ENCODE results near the gene PPP6R1. TPM values are rescaled to one million over a fixed set of nuclear protein-coding genes. Genes with fewer than 3 reads are reported as not detected.

The PPP6R1 gene
- total and polyA plus RNA-seq, 4 donors: 37.3 to 86.3 (median 48.1) TPM

DNA sequence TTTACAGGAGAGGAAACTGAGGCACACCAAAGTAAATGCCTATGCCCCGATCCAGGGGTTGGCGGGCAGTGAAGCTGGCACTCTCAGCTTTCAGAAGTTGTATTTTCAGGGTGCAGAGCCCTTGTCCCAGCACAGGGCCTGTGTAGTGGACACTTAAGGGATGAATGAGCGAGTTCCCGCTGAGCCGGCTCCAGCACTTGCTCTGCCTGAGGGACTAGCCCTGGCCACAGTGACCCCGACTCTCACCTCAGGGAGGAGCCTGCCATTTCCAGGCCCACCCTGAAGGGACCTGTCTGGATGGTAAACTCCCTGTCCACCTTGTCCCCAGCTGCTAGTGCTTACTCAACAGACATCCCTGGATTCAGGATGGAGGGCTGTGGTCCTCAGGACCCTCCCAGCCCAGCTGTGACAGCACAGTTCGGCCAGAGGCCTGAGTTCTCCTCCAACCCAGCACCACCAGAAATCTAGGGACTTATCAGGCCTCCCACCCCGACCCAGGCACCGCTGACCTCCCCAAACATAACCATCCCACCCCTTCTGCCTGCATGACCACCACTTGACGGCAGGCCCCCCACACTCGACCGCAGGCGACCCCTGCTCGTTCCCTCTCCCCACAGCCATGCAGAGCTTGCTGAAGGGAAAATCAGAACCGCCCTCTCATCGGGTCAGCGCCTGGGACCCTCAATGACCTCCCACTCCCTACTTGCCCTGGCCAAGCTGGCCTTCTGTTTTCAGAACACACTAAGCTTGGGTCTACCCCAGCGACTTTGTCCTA is 8.4 kb downstream of the PPP6R1 start:
- no peaks in the 10 kb centered on the region for H3K9me3 ChIP-seq (ENCODE audit: control insufficient read depth in 4 of 4, insufficient read depth in 3 of 4, low read length in 3 of 4)
- no peaks in the 10 kb centered on the region for H3K27me3 ChIP-seq (ENCODE audit: control insufficient read depth in 3 of 3, insufficient read depth in 3 of 3, low read length in 2 of 3)
- no peak for ATAC-seq (ENCODE audit: insufficient read depth, low FRiP score)
- H3K4me3 ChIP-seq: no peak overlapping the region
- H3K27ac ChIP-seq (ENCODE audit: low read depth in 1 of 2, low read length in 1 of 2): no peak overlapping the region
- H3K4me1 ChIP-seq (ENCODE audit: control insufficient read depth in 5 of 5, insufficient read depth in 5 of 5, low read length in 5 of 5): peaks cover 0 to 24% (median 0%) of the 10 kb centered on the region in 5 donors
- H3K9ac ChIP-seq (ENCODE audit: insufficient read depth in 1 of 2, low read length in 2 of 2): no peak overlapping the region
- DNase-seq: no peak
- H3K36me3 ChIP-seq (ENCODE audit: control insufficient read depth in 4 of 4, insufficient read depth in 4 of 4, low read length in 4 of 4): peaks cover 0 to 22% (median 7%) of the 10 kb centered on the region in 4 donors
- 91 to 93% methylated on average over 18 of the region's 18 CpGs for WGBS, 2 donors
- TF ChIP-seq, protein P1, sequence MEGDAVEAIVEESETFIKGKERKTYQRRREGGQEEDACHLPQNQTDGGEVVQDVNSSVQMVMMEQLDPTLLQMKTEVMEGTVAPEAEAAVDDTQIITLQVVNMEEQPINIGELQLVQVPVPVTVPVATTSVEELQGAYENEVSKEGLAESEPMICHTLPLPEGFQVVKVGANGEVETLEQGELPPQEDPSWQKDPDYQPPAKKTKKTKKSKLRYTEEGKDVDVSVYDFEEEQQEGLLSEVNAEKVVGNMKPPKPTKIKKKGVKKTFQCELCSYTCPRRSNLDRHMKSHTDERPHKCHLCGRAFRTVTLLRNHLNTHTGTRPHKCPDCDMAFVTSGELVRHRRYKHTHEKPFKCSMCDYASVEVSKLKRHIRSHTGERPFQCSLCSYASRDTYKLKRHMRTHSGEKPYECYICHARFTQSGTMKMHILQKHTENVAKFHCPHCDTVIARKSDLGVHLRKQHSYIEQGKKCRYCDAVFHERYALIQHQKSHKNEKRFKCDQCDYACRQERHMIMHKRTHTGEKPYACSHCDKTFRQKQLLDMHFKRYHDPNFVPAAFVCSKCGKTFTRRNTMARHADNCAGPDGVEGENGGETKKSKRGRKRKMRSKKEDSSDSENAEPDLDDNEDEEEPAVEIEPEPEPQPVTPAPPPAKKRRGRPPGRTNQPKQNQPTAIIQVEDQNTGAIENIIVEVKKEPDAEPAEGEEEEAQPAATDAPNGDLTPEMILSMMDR (IDR thresholded peaks at IDR 0.05; ENCODE audit: control extremely low read depth, extremely low read depth): no peak

DNA sequence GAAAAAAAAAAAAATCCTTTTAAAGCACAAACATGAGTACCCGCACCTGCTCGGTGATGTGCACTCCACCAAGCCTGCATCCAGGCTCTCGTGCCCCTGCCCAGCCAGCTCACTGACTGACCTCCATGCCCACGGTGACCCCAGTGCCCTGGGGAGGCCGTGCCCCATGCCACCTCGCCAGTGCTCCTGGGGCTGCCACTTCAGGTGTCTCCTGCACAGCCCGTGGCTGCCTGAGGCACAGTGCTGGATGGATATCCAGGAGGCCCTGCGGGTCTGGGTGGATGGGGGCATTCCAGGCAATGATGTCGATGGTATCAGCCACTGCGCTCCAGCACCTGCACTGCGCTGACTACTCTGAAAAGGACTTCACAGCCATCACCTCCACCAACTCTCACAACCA is 9.0 kb downstream of the PPP6R1 start:
- Histone ChIP-seq H3K9me3 (ENCODE audit: control insufficient read depth in 4 of 4, insufficient read depth in 3 of 4, low read length in 3 of 4) (no peaks in the 10 kb centered on the region), H3K27ac (ENCODE audit: low read depth in 1 of 2, low read length in 1 of 2) (no peak overlapping the region), H3K36me3 (ENCODE audit: control insufficient read depth in 4 of 4, insufficient read depth in 4 of 4, low read length in 4 of 4) (peaks cover 4 to 28% (median 10%) of the 10 kb centered on the region in 4 donors), H3K4me3 (no peak overlapping the region), H3K9ac (ENCODE audit: insufficient read depth in 1 of 2, low read length in 2 of 2) (no peak overlapping the region), H3K4me1 (ENCODE audit: control insufficient read depth in 5 of 5, insufficient read depth in 5 of 5, low read length in 5 of 5) (peaks cover 0 to 22% (median 0%) of the 10 kb centered on the region in 5 donors), H3K27me3 (ENCODE audit: control insufficient read depth in 3 of 3, insufficient read depth in 3 of 3, low read length in 2 of 3) (no peaks in the 10 kb centered on the region)
- DNase-seq (no peak), ATAC-seq (ENCODE audit: insufficient read depth, low FRiP score) (no peak)
- TF ChIP-seq, protein P1 (IDR thresholded peaks at IDR 0.05; ENCODE audit: control extremely low read depth, extremely low read depth): no peak
- 90 to 92% methylated on average over 11 of the region's 11 CpGs for WGBS, 2 donors

DNA sequence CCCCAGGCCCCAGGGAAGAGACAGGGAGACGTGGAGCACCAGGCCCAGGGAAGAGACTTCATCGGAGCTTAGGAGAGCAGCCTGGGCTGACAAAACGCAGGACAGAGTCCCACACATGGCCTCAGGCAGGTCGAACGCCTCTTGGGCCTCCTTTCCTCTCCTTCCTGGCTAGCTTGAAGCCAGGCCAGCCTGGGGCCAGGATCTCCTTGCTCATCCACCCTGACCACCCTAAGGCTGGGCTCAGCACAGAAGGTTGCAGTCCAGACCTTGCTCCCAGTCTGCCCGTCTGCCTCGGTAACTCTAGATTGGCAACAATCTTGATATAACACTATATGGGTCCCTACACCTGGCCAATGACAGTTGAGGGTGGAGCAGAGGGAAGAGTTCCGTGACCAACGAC is 10.1 kb downstream of the PPP6R1 start:
- 87 to 88% methylated on average over 9 of the region's 9 CpGs for WGBS, 2 donors
- TF ChIP-seq, protein P1 (IDR thresholded peaks at IDR 0.05; ENCODE audit: control extremely low read depth, extremely low read depth): no peak
- no peak overlapping the region for H3K9ac ChIP-seq (ENCODE audit: insufficient read depth in 1 of 2, low read length in 2 of 2)
- H3K4me3 ChIP-seq: no peak overlapping the region
- no peak for DNase-seq
- H3K27me3 ChIP-seq (ENCODE audit: control insufficient read depth in 3 of 3, insufficient read depth in 3 of 3, low read length in 2 of 3): no peaks in the 10 kb centered on the region
- H3K9me3 ChIP-seq (ENCODE audit: control insufficient read depth in 4 of 4, insufficient read depth in 3 of 4, low read length in 3 of 4): no peaks in the 10 kb centered on the region
- H3K4me1 ChIP-seq (ENCODE audit: control insufficient read depth in 5 of 5, insufficient read depth in 5 of 5, low read length in 5 of 5): peaks cover 0 to 19% (median 0%) of the 10 kb centered on the region in 5 donors
- ATAC-seq (ENCODE audit: insufficient read depth, low FRiP score): no peak
- H3K36me3 ChIP-seq (ENCODE audit: control insufficient read depth in 4 of 4, insufficient read depth in 4 of 4, low read length in 4 of 4): peaks cover 6 to 37% (median 18%) of the 10 kb centered on the region in 4 donors
- H3K27ac ChIP-seq (ENCODE audit: low read depth in 1 of 2, low read length in 1 of 2): no peak overlapping the region
